Activated naive CD4-positive, alpha-beta T cell treated with anti-CD3 and anti-CD28 coated beads, Interleukin-2, amount 50 U/mL, for 16 hours (primary cell): Measurements from ENCODE around the gene IL5.
"Not testable (repeated sequence)": the region's sequence is repeated elsewhere in the genome, so short reads cannot be mapped to it uniquely, and the experiment has no call there.

Experiments used
- DNase-seq: peaks from one replicate; pipeline ENCODE4 v3.0.0-alpha.2; 2020

Gene IL5

GRCh38 chr5:132543472-132544201 lies at the start of gene IL5:
Gene IL5, minus strand, starts transcription at chr5:132543522. Its CDS starts 44 bp downstream, at chr5:132543478.
- no peak for DNase-seq

- DNase-seq, result no peak
These were observed 49.2 kb upstream of the IL5 start for GRCh38 chr5:132592521-132592920.

GRCh38 chr5:132591145-132591544 lies 47.8 kb upstream of the IL5 start:
- DNase-seq, result no peak

- no peak for DNase-seq
These were observed 46.1 kb upstream of the IL5 start for GRCh38 chr5:132589467-132589866.

- DNase-seq, result no peak
These were observed 42.7 kb upstream of the IL5 start for GRCh38 chr5:132586063-132586462.

GRCh38 chr5:132584560-132584959 lies 41.2 kb upstream of the IL5 start:
- not testable (repeated sequence) for DNase-seq

- DNase-seq, result no peak
These were observed 32.8 kb upstream of the IL5 start for GRCh38 chr5:132576123-132576522.

GRCh38 chr5:132566657-132567056 lies 23.3 kb upstream of the IL5 start:
- no peak for DNase-seq

GRCh38 chr5:132564555-132564954 lies 21.2 kb upstream of the IL5 start:
- not testable (repeated sequence) for DNase-seq

- no peak for DNase-seq
These were observed 18.3 kb upstream of the IL5 start for GRCh38 chr5:132561601-132562000.

- no peak for DNase-seq
These were observed 16.2 kb upstream of the IL5 start for GRCh38 chr5:132559383-132560060.

GRCh38 chr5:132557478-132558172 lies 14.3 kb upstream of the IL5 start:
- peak; percentile 30 for DNase-seq

- DNase-seq, result peak; percentile 94
These were observed 13.6 kb upstream of the IL5 start, which contains the start of gene RAD50 for GRCh38 chr5:132556763-132557477. Gene RAD50, plus strand, starts transcription at chr5:132556977. Its CDS starts 348 bp downstream, at chr5:132557325.

- DNase-seq, result no peak
These were observed 12.9 kb upstream of the IL5 start for GRCh38 chr5:132556153-132556762.

GRCh38 chr5:132549576-132549975 lies 6.3 kb upstream of the IL5 start:
- DNase-seq, result no peak

GRCh38 chr5:132548834-132549233 lies 5.5 kb upstream of the IL5 start:
- not testable (repeated sequence) for DNase-seq

- DNase-seq, result no peak
These were observed 3.9 kb upstream of the IL5 start for GRCh38 chr5:132547269-132547668.

- peak; percentile 56 for DNase-seq
These were observed 2.8 kb upstream of the IL5 start for GRCh38 chr5:132546108-132546507.

- no peak for DNase-seq
These were observed 2.6 kb downstream of the IL5 start for GRCh38 chr5:132540764-132541163.

- DNase-seq, result no peak
These were observed 3.2 kb downstream of the IL5 start for GRCh38 chr5:132540149-132540548.

- DNase-seq, result no peak
These were observed 3.6 kb downstream of the IL5 start for GRCh38 chr5:132539716-132540115.

GRCh38 chr5:132530946-132531345 lies 12.4 kb downstream of the IL5 start:
- no peak for DNase-seq
